K562 (cell line): Measurements from ENCODE around the gene OR10A3. TPM values are rescaled to one million over a fixed set of nuclear protein-coding genes. Genes with fewer than 3 reads are reported as not detected.
A peak's percentile ranks its signal among the peaks of the same experiment; 100 is the strongest.

Experiments
- BHLHE40 ChIP-seq: IDR thresholded peaks from 2 replicates; pipeline ENCODE4 v1.6.1; 2011; ENCODE audit warnings: low read length, improper control_type of control experiment
- CBX2 ChIP-seq: fragments of 200-600 bp; sonication (generic); IDR thresholded peaks from one replicate; pipeline ENCODE4 v1.6.1; 2012; ENCODE audit warnings: mild to moderate bottlenecking, low read length, inconsistent platforms; ENCODE audit not compliant: insufficient read depth, poor library complexity, severe bottlenecking
- FOXK1 ChIP-seq: sonication (generic); formaldehyde crosslinking; IDR thresholded peaks from 2 replicates; pipeline ENCODE4 v1.8.0; 2022; ENCODE audit warnings: missing genetic modification reagents, mild to moderate bottlenecking, borderline replicate concordance
- HBP1 ChIP-seq: fragments of 450-650 bp; formaldehyde crosslinking; IDR thresholded peaks from 2 replicates; pipeline ENCODE4 v1.4.0; 2022; ENCODE audit warnings: missing genetic modification characterization
- KDM1A ChIP-seq, 2 experiments: fragments of 450-650 bp; IDR thresholded peaks; 2 replicates each; pipeline ENCODE4 v1.6.1; 2016; ENCODE audit warnings: mild to moderate bottlenecking in 2 of 2
- MAX ChIP-seq: sonication (generic); formaldehyde crosslinking; IDR thresholded peaks from 2 replicates; pipeline ENCODE4 v1.9.0; 2022; ENCODE audit warnings: mild to moderate bottlenecking, missing genetic modification reagents
- NCOA4 ChIP-seq: fragments of 450-650 bp; IDR thresholded peaks from 2 replicates; pipeline ENCODE4 v1.6.1; 2018; ENCODE audit warnings: mild to moderate bottlenecking; ENCODE audit not compliant: partially characterized antibody
- NR4A1 ChIP-seq, 2 experiments: fragments of 250-450 bp in 1 of 2; fragments of 450-650 bp in 1 of 2; sonication (Bioruptor Pico) in 1 of 2; IDR thresholded peaks; 2 replicates each; pipeline versions ENCODE4 v1.4.0 to v1.6.1; 2016 to 2020; ENCODE audit warnings: mild to moderate bottlenecking in 2 of 2, missing compliant biosample characterization in 1 of 2, missing genetic modification characterization in 1 of 2, moderate library complexity in 1 of 2
- POLR2AphosphoS2 ChIP-seq: IDR thresholded peaks from 2 replicates; pipeline ENCODE4 v1.6.1; 2012; ENCODE audit warnings: low read length, improper control_type of control experiment
- POLR2H ChIP-seq: IDR thresholded peaks from 2 replicates; pipeline ENCODE4 v1.6.1; 2016; ENCODE audit warnings: missing genetic modification characterization, low read depth, mild to moderate bottlenecking, control low read depth, missing compliant biosample characterization, moderate library complexity
- SMARCA5 ChIP-seq: fragments of 450-650 bp; IDR thresholded peaks from 2 replicates; pipeline ENCODE4 v1.6.1; 2016
- TAF7 ChIP-seq: fragments of 450-650 bp; IDR thresholded peaks from 2 replicates; pipeline ENCODE4 v1.6.1; 2016; ENCODE audit warnings: missing genetic modification characterization, missing compliant biosample characterization
- TCF7 ChIP-seq: sonication (generic); IDR thresholded peaks from 2 replicates; pipeline ENCODE4 v1.6.1; 2016; ENCODE audit warnings: antibody characterized with exemption, borderline replicate concordance
- THRAP3 ChIP-seq: fragments of 450-650 bp; IDR thresholded peaks from 2 replicates; pipeline ENCODE4 v1.6.1; 2016; ENCODE audit warnings: mild to moderate bottlenecking, inconsistent platforms, borderline replicate concordance
- ZBTB2 ChIP-seq: fragments of 450-650 bp; IDR thresholded peaks from 2 replicates; pipeline ENCODE4 v1.6.1; 2016; ENCODE audit warnings: antibody characterized with exemption
- ZBTB8A ChIP-seq: fragments of 450-650 bp; IDR thresholded peaks from 2 replicates; pipeline ENCODE4 v1.6.1; 2018; ENCODE audit warnings: mild to moderate bottlenecking, moderate library complexity; ENCODE audit not compliant: partially characterized antibody
- ZNF740 ChIP-seq, 3 experiments: fragments of 200-800 bp in 1 of 3; sonication (Bioruptor generic) in 1 of 3; sonication (generic) in 1 of 3; formaldehyde crosslinking in 1 of 3; IDR thresholded peaks; 2 replicates each; pipeline versions ENCODE4 v1.6.1 to v1.8.0; 2016 to 2022; ENCODE audit warnings: mild to moderate bottlenecking in 2 of 3, missing compliant biosample characterization in 2 of 3, missing genetic modification characterization in 2 of 3, missing genetic modification reagents in 1 of 3
- ZNF79 ChIP-seq: fragments of 250-450 bp; sonication (Bioruptor Pico); IDR thresholded peaks from 2 replicates; pipeline ENCODE4 v1.4.0; 2020; ENCODE audit warnings: low read depth, mild to moderate bottlenecking, moderate library complexity
- polyA plus RNA-seq, 8 experiments: library from polyadenylated mRNA; depleted of rRNA in 4 of 8; stranded (reverse) in 5 of 8; unstranded in 3 of 8; fragments of >200 nt; fragmentation: Nextera tagmentation in 2 of 8; fragmentation: Illumina TruSeq in 1 of 8; extraction: Ambion mirVana in 2 of 8; extraction: Trizol in 1 of 8; gene quantifications; 2 replicates each; pipeline versions ENCODE4 v1.2.1 to v1.2.3, GENCODE V29; 2011 to 2014; ENCODE audit warnings: inconsistent platforms in 1 of 8, missing spikeins in 1 of 8
- total RNA-seq, 7 experiments: library from RNA; depleted of rRNA in 6 of 7; stranded (reverse); fragments of >200 nt in 6 of 7; fragmentation: Illumina TruSeq in 2 of 7; extraction: Trizol in 2 of 7; gene quantifications; 2 replicates each; pipeline versions ENCODE4 v1.2.1 to v1.2.3, GENCODE V29; 2011 to 2021; ENCODE audit warnings: low replicate concordance in 1 of 7

The OR10A3 gene
- total and polyA plus RNA-seq, 9 of the 15 experiments (the other 6 are each of a cell fraction or from before 2014, with no cell fraction given): not detected

- TF ChIP-seq FOXK1 (CRISPR knock-in tag) (0 out of 2 replicates have a peak, but pooled peaks have one; percentile 29), POLR2AphosphoS2 (no peak), ZNF740 (CRISPR knock-in tag; IDR thresholded peaks at IDR 0.05) (no peak), ZNF740 (tag; IDR thresholded peaks at IDR 0.05) (no peak), ZNF79 (CRISPR knock-in tag) (0 out of 2 replicates have a peak, but pooled peaks have one; percentile 44), POLR2H (tag) (no peak), NR4A1 (CRISPR knock-in tag; IDR thresholded peaks at IDR 0.05) (no peak), NR4A1 (tag; IDR thresholded peaks at IDR 0.05) (0 out of 2 replicates have a peak, but pooled peaks have one; percentile 7), TAF7 (tag) (no peak), BHLHE40 (peak; percentile 44; the same call in 1 of the 2 replicates), HBP1 (no peak), MAX (CRISPR knock-in tag) (0 out of 2 replicates have a peak, but pooled peaks have one; percentile 12), SMARCA5 (peak; percentile 94), NCOA4 (no peak), ZBTB8A (no peak), KDM1A (IDR thresholded peaks at IDR 0.05) (peak in 1 of 2 experiments; percentile 50; a peak in 1 of 4 replicates), THRAP3 (no peak), ZBTB2 (0 out of 2 replicates have a peak, but pooled peaks have one; percentile 18), TCF7 (no peak), CBX2 (no peak)
Observed at GRCh38 chr11:7986768-7987559, 45.5 kb upstream of the OR10A3 start, which contains the start of gene EIF3F (continued).
